Measurements from ENCODE around the gene TGIF2LX.
"Not testable (repeated sequence)": the region's sequence is repeated elsewhere in the genome, so short reads cannot be mapped to it uniquely, and the experiment has no call there.

Gene TGIF2LX

DNA sequence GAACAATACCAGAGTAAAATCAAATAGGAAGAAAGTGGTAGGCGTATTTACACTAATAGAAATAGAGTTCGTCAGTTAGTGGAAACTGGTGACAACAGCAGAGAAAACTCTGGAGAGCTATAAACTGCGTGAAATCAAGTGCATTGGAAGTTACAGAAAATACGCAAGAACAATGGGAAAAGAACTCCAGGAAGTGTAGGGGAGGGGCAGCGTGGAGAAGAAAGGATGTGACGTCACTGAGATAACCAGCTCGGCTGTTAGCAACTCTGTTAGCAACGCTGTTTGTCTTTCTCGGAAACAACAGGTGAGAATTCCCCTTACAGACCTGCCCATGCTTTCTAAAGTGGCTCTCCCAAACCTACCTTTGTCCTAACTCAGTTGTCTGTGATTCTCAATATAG, at the start of gene TGIF2LX:
TGIF2LX (plus strand) TSS at position 244 of the 400 bp plus-strand sequence. CDS start 178 bp downstream, outside the sequence.
- not testable (repeated sequence) for DNase-seq (ENCODE audit: low read depth)

- not testable (repeated sequence) for DNase-seq (ENCODE audit: low read depth)
These were observed 728 bp downstream of the TGIF2LX start for GRCh38 chrX:89922338-89922934.

GRCh38 chrX:89943077-89943476, 21.4 kb downstream of the TGIF2LX start:
- not testable (repeated sequence) for DNase-seq (ENCODE audit: low read depth)

- not testable (repeated sequence) for DNase-seq (ENCODE audit: low read depth)
These were observed 43.9 kb downstream of the TGIF2LX start for GRCh38 chrX:89965588-89965987.

All from T-helper 22 cell (primary cell).